K562 (cell line): ENCODE measurements around the gene OR11A1. TPM values are rescaled to one million over a fixed set of nuclear protein-coding genes. Genes with fewer than 3 reads are reported as not detected.

Source experiments
- ATAC-seq: fragments of 200-7000 bp; cut with Tn5 transposase; 3 replicates; pipeline ENCODE4 v1.9.1; 2020; ENCODE audit warnings: moderate library complexity
- BruUV-seq: library from RNA; stranded (reverse); fragments of 400-500 nt; replicated peaks from 2 replicates; lab custom pipeline; 2021; lab: Mats Ljungman, UMichigan
- CTCF ChIA-PET: fragments of 300-600 bp; formaldehyde crosslinking; extraction: SDS; loops from one replicate; lab custom pipeline; 2021; ENCODE audit warnings: low intra/inter-chr PET ratio; lab: Yijun Ruan, JAX
- POLR2A ChIA-PET: fragments of 300-600, 350-650 bp; sonication (Branson Sonifier 250); formaldehyde crosslinking; extraction: SDS; loops from one replicate; lab custom pipeline; 2021; ENCODE audit warnings: antibody characterized with exemption, inconsistent platforms; lab: Yijun Ruan, JAX
- DNase-seq, 4 experiments: peaks; one replicate each; pipeline versions ENCODE4 v3.0.0 to v3.0.0-alpha.2; 2011 to 2018; ENCODE audit warnings: low spot score in 3 of 4, mixed read lengths in 3 of 4; ENCODE audit errors: extremely low read depth in 1 of 4
- FAIRE-seq: peaks from 2 replicates; lab custom pipeline; 2011; peaks lifted over from hg19 to GRCh38; lab: Jason Lieb, UNC
- H2AFZ ChIP-seq: 2 replicates; pipeline ENCODE4 v1.6.0; 2011; ENCODE audit warnings: low read depth, low read length, control low read depth, inconsistent platforms
- H3K27ac ChIP-seq: fragments of 200-600 bp; 3 replicates; pipeline ENCODE4 v1.8.0; 2011; ENCODE audit warnings: low read depth, mild to moderate bottlenecking, control low read depth, inconsistent platforms, low read length, moderate library complexity, mixed read lengths; ENCODE audit errors: extremely low read depth
- H3K27me3 ChIP-seq, 2 experiments: fragments of 300-600 bp in 1 of 2; 2 replicates in 1 of 2; 3 replicates in 1 of 2; pipeline versions ENCODE4 v1.6.0 to v1.8.0; 2011; ENCODE audit warnings: inconsistent platforms in 2 of 2, low read length in 2 of 2, mild to moderate bottlenecking in 1 of 2, mixed read lengths in 1 of 2, moderate library complexity in 1 of 2; ENCODE audit not compliant: control insufficient read depth in 2 of 2, insufficient read depth in 2 of 2
- H3K36me3 ChIP-seq: fragments of 300-600 bp; 3 replicates; pipeline ENCODE4 v1.8.0; 2011; ENCODE audit warnings: mild to moderate bottlenecking, low read length, inconsistent platforms; ENCODE audit not compliant: control insufficient read depth, insufficient read depth
- H3K4me1 ChIP-seq, 2 experiments: fragments of 200-600 bp in 1 of 2; replicated peaks in 1 of 2; 2 replicates in 1 of 2; 3 replicates in 1 of 2; pipeline versions ENCODE4 v1.5.1 to v1.8.0; 2011; ENCODE audit warnings: inconsistent platforms in 2 of 2, low read length in 2 of 2, mild to moderate bottlenecking in 1 of 2, mixed read lengths in 1 of 2, moderate library complexity in 1 of 2; ENCODE audit not compliant: control insufficient read depth in 2 of 2, insufficient read depth in 2 of 2
- H3K4me2 ChIP-seq: 2 replicates; pipeline ENCODE4 v1.6.1; 2011; ENCODE audit warnings: low read length, control low read depth, inconsistent platforms, mixed read lengths; ENCODE audit not compliant: insufficient read depth
- H3K4me3 ChIP-seq: fragments of 200-600 bp; sonication (generic), shearing (Covaris generic); 2 replicates; pipeline ENCODE4 v1.5.1; 2016; ENCODE audit warnings: control low read depth, inconsistent platforms
- H3K79me2 ChIP-seq: fragments of 200-600 bp; 3 replicates; pipeline ENCODE4 v1.8.0; 2011; ENCODE audit warnings: low read length, inconsistent platforms; ENCODE audit not compliant: control insufficient read depth, insufficient read depth
- H3K9ac ChIP-seq, 2 experiments: 2 replicates each; pipeline versions ENCODE4 v1.6.0 to v1.6.1; 2011; ENCODE audit warnings: low read depth in 2 of 2, low read length in 2 of 2, control low read depth in 1 of 2, inconsistent platforms in 1 of 2, mild to moderate bottlenecking in 1 of 2, mixed read lengths in 1 of 2; ENCODE audit not compliant: insufficient read depth in 1 of 2
- H3K9me1 ChIP-seq: one replicate; pipeline ENCODE4 v1.6.0; 2011; ENCODE audit warnings: inconsistent platforms, mild to moderate bottlenecking, low read length, moderate library complexity; ENCODE audit not compliant: control insufficient read depth, insufficient read depth
- H3K9me3 ChIP-seq: replicated peaks from 2 replicates; pipeline ENCODE4 v1.5.1; 2011; ENCODE audit warnings: low read depth, low read length, inconsistent platforms; ENCODE audit not compliant: control insufficient read depth, insufficient read depth
- H4K20me1 ChIP-seq: replicated peaks from 2 replicates; pipeline ENCODE4 v1.6.1; 2011; ENCODE audit warnings: low read length, inconsistent platforms, mixed read lengths; ENCODE audit not compliant: control insufficient read depth, insufficient read depth
- ARHGAP35 ChIP-seq: fragments of 450-650 bp; IDR thresholded peaks from 2 replicates; pipeline ENCODE4 v1.6.1; 2018; ENCODE audit not compliant: partially characterized antibody
- CREM ChIP-seq: IDR thresholded peaks from 2 replicates; pipeline ENCODE4 v1.6.1; 2014; ENCODE audit warnings: antibody characterized with exemption, low read depth
- CSDE1 ChIP-seq, 2 experiments: fragments of 450-650 bp; IDR thresholded peaks; 2 replicates each; pipeline ENCODE4 v1.6.1; 2016; ENCODE audit warnings: mild to moderate bottlenecking in 1 of 2
- FOXP1 ChIP-seq: sonication (generic); formaldehyde crosslinking; IDR thresholded peaks from 2 replicates; pipeline ENCODE4 v1.8.0; 2022; ENCODE audit warnings: mild to moderate bottlenecking, missing genetic modification reagents
- KLF1 ChIP-seq: fragments of 450-650 bp; IDR thresholded peaks from 2 replicates; pipeline ENCODE4 v1.6.1; 2016; ENCODE audit warnings: missing genetic modification characterization, missing compliant biosample characterization
- SREBF2 ChIP-seq: sonication (generic); formaldehyde crosslinking; IDR thresholded peaks from 2 replicates; pipeline ENCODE4 v1.4.0; 2020; ENCODE audit warnings: mild to moderate bottlenecking, missing genetic modification reagents
- TARDBP ChIP-seq: fragments of 450-650 bp; IDR thresholded peaks from 2 replicates; pipeline ENCODE4 v1.6.1; 2016
- ZBTB1 ChIP-seq: sonication (generic); formaldehyde crosslinking; IDR thresholded peaks from 2 replicates; pipeline ENCODE4 v1.8.1; 2023; ENCODE audit warnings: missing genetic modification reagents, low read depth, mild to moderate bottlenecking, borderline replicate concordance
- WGBS: fragments of 100-300 bp; shearing (Covaris generic); methylation state at CpG from one replicate; pipeline ENCODE4 v1.1.6; 2016; ENCODE audit warnings: low coverage, mixed read lengths; ENCODE audit not compliant: insufficient coverage; ENCODE audit errors: missing lambda C conversion rate; 5-methylcytosine and 5-hydroxymethylcytosine counted together
- in situ Hi-C: fragments of 300-500 bp; cut with MboI; formaldehyde crosslinking; loops from 4 replicates; pipeline ENCODE4 v1.15.0; 2018; ENCODE audit warnings: inconsistent platforms, mixed read lengths
- intact Hi-C: fragments of 100-400 bp; cut with micrococcal nuclease; formaldehyde crosslinking; loops from 2 replicates; pipeline ENCODE4 v1.14.2; 2022
- polyA plus RNA-seq, 8 experiments: library from polyadenylated mRNA; depleted of rRNA in 4 of 8; stranded (reverse) in 5 of 8; unstranded in 3 of 8; fragments of >200 nt; fragmentation: Nextera tagmentation in 2 of 8; fragmentation: Illumina TruSeq in 1 of 8; extraction: Ambion mirVana in 2 of 8; extraction: Trizol in 1 of 8; gene quantifications; 2 replicates each; pipeline versions ENCODE4 v1.2.1 to v1.2.3, GENCODE V29; 2011 to 2014; ENCODE audit warnings: inconsistent platforms in 1 of 8, missing spikeins in 1 of 8
- total RNA-seq, 7 experiments: library from RNA; depleted of rRNA in 6 of 7; stranded (reverse); fragments of >200 nt in 6 of 7; fragmentation: Illumina TruSeq in 2 of 7; extraction: Trizol in 2 of 7; gene quantifications; 2 replicates each; pipeline versions ENCODE4 v1.2.1 to v1.2.3, GENCODE V29; 2011 to 2021; ENCODE audit warnings: low replicate concordance in 1 of 7
- TF ChIP-seq, protein P1 (sequence below): fragments of 450-650 bp; IDR thresholded peaks from 2 replicates; pipeline ENCODE4 v1.6.1; 2017; ENCODE audit warnings: antibody characterized with exemption, mild to moderate bottlenecking
- TF ChIP-seq, protein P2 (sequence below), 3 experiments: IDR thresholded peaks in 2 of 3; conservative IDR thresholded peaks in 1 of 3; 2 replicates each; pipeline ENCODE4 v1.5.1; 2011 to 2012; ENCODE audit warnings: low read length in 3 of 3, mild to moderate bottlenecking in 3 of 3, control low read depth in 2 of 3, improper control_type of control experiment in 1 of 3, inconsistent platforms in 1 of 3, low read depth in 1 of 3, mixed read lengths in 1 of 3, moderate library complexity in 1 of 3; ENCODE audit not compliant: insufficient read depth in 2 of 3
- TF ChIP-seq, protein P3 (sequence below): fragments of 450-650 bp; formaldehyde crosslinking; IDR thresholded peaks from 2 replicates; pipeline ENCODE4 v1.4.0; 2020; ENCODE audit warnings: mild to moderate bottlenecking

OR11A1 gene
- total and polyA plus RNA-seq, 9 of the 15 experiments (the other 6 are each of a cell fraction or from before 2014, with no cell fraction given): not detected

DNA sequence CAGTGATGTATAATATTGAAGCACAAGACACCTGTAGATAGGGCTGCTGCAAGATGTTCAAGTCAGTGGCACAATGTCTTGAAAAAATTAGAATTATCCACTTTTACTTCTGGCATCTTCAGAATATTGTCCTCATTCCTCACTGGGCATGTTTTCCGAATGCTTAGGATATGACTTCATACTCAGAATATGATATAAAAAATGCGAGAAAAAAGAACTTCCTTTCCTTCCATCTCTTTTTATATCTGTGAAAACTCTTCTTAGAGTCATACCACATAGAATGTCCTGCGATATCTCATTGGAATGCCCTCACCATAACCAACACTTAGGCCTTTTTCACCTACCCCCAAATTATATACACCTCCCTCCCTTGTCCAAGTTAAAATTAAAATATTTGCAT, 26.3 kb upstream of the OR11A1 start:
- BruUV-seq: no TSS peak
- ATAC-seq (no peak), FAIRE-seq (no peak), DNase-seq (no peak)
- no peak overlapping the region for H3K27ac ChIP-seq
- no peaks in the 10 kb centered on the region for H3K27me3 ChIP-seq
- H2AFZ ChIP-seq: no peak overlapping the region
- H3K79me2 ChIP-seq: no peaks in the 10 kb centered on the region
- intact Hi-C loops: no loop called here
- in situ Hi-C loops: no loop called here
- ChIA-PET CTCF (no interaction called here), POLR2A (interaction anchor here (0.6 kb wide), 1 partner anchor 613 kb away, joined by 3 read pairs; no protein-coding TSS in a partner anchor)
- H3K4me3 ChIP-seq: no peak overlapping the region
- WGBS: 8% methylated on average over 3 of the region's 3 CpGs
- peaks cover 8 to 11% of the 10 kb centered on the region in 2 experiments; a peak in 4 of 5 replicates for H3K4me1 ChIP-seq
- no peaks in the 10 kb centered on the region for H3K9me3 ChIP-seq
- no peak overlapping the region for H3K4me2 ChIP-seq
- H3K9ac ChIP-seq: no peak overlapping the region
- H3K9me1 ChIP-seq: no peaks in the 10 kb centered on the region
- no peaks in the 10 kb centered on the region for H4K20me1 ChIP-seq
- H3K36me3 ChIP-seq: no peaks in the 10 kb centered on the region
- TF ChIP-seq ZBTB1 (CRISPR knock-in tag) (no peak), CREM (no peak), KLF1 (no peak), FOXP1 (CRISPR knock-in tag) (no peak), TARDBP (no peak), CSDE1 (IDR thresholded peaks at IDR 0.05) (no peak), SREBF2 (CRISPR knock-in tag) (no peak), ARHGAP35 (no peak)
- TF ChIP-seq, protein P1, sequence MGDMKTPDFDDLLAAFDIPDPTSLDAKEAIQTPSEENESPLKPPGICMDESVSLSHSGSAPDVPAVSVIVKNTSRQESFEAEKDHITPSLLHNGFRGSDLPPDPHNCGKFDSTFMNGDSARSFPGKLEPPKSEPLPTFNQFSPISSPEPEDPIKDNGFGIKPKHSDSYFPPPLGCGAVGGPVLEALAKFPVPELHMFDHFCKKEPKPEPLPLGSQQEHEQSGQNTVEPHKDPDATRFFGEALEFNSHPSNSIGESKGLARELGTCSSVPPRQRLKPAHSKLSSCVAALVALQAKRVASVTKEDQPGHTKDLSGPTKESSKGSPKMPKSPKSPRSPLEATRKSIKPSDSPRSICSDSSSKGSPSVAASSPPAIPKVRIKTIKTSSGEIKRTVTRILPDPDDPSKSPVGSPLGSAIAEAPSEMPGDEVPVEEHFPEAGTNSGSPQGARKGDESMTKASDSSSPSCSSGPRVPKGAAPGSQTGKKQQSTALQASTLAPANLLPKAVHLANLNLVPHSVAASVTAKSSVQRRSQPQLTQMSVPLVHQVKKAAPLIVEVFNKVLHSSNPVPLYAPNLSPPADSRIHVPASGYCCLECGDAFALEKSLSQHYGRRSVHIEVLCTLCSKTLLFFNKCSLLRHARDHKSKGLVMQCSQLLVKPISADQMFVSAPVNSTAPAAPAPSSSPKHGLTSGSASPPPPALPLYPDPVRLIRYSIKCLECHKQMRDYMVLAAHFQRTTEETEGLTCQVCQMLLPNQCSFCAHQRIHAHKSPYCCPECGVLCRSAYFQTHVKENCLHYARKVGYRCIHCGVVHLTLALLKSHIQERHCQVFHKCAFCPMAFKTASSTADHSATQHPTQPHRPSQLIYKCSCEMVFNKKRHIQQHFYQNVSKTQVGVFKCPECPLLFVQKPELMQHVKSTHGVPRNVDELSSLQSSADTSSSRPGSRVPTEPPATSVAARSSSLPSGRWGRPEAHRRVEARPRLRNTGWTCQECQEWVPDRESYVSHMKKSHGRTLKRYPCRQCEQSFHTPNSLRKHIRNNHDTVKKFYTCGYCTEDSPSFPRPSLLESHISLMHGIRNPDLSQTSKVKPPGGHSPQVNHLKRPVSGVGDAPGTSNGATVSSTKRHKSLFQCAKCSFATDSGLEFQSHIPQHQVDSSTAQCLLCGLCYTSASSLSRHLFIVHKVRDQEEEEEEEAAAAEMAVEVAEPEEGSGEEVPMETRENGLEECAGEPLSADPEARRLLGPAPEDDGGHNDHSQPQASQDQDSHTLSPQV: no peak
- TF ChIP-seq, protein P2, sequence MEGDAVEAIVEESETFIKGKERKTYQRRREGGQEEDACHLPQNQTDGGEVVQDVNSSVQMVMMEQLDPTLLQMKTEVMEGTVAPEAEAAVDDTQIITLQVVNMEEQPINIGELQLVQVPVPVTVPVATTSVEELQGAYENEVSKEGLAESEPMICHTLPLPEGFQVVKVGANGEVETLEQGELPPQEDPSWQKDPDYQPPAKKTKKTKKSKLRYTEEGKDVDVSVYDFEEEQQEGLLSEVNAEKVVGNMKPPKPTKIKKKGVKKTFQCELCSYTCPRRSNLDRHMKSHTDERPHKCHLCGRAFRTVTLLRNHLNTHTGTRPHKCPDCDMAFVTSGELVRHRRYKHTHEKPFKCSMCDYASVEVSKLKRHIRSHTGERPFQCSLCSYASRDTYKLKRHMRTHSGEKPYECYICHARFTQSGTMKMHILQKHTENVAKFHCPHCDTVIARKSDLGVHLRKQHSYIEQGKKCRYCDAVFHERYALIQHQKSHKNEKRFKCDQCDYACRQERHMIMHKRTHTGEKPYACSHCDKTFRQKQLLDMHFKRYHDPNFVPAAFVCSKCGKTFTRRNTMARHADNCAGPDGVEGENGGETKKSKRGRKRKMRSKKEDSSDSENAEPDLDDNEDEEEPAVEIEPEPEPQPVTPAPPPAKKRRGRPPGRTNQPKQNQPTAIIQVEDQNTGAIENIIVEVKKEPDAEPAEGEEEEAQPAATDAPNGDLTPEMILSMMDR (IDR thresholded peaks at IDR 0.05 in 2 of 3, conservative IDR thresholded peaks at IDR 0.05 in 1 of 3; ENCODE audit: insufficient read depth in 2 of 3, low read depth in 1 of 3, low read length in 3 of 3): no peak
- TF ChIP-seq, protein P3, sequence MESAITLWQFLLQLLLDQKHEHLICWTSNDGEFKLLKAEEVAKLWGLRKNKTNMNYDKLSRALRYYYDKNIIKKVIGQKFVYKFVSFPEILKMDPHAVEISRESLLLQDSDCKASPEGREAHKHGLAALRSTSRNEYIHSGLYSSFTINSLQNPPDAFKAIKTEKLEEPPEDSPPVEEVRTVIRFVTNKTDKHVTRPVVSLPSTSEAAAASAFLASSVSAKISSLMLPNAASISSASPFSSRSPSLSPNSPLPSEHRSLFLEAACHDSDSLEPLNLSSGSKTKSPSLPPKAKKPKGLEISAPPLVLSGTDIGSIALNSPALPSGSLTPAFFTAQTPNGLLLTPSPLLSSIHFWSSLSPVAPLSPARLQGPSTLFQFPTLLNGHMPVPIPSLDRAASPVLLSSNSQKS (CRISPR knock-in tag): no peak
